Fibroblast of lung (primary cell): ENCODE results near the gene TNFSF12.

Experiments
- EZH2 ChIP-seq: IDR thresholded peaks from 2 replicates; pipeline ENCODE4 v1.5.1; 2012; ENCODE audit warnings: low read length, control low read depth, mild to moderate bottlenecking; ENCODE audit errors: missing control alignments
- TF ChIP-seq, protein P1 (sequence below), 2 donors: IDR thresholded peaks in 1 of 2; conservative IDR thresholded peaks in 1 of 2; 1 replicate in 1 of 2; 2 replicates in 1 of 2; pipeline ENCODE4 v1.5.1; 2011 to 2012; ENCODE audit warnings: low read length in 2 of 2, control low read depth in 1 of 2, inconsistent platforms in 1 of 2, low read depth in 1 of 2, mild to moderate bottlenecking in 1 of 2

DNA sequence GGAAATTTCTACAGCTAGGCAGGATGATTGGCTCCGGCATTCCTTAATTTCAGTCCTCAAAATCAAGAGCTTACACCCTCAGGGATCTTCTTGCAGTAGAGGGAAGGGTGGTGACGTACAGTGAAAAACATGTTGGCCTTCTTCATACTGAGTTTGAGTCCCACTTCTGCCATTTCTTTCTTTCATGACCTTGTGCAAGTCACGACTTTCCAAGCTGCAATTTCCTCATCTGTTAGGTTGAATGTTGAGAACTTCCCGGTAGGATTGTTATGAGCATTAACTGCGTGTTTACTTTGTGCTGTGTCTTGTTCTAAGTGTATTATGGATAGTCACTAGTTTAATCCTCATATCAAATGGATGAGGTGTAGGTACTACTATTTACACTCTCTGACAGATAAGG lies 20.7 kb downstream of the TNFSF12 start:
- TF ChIP-seq, protein P1, sequence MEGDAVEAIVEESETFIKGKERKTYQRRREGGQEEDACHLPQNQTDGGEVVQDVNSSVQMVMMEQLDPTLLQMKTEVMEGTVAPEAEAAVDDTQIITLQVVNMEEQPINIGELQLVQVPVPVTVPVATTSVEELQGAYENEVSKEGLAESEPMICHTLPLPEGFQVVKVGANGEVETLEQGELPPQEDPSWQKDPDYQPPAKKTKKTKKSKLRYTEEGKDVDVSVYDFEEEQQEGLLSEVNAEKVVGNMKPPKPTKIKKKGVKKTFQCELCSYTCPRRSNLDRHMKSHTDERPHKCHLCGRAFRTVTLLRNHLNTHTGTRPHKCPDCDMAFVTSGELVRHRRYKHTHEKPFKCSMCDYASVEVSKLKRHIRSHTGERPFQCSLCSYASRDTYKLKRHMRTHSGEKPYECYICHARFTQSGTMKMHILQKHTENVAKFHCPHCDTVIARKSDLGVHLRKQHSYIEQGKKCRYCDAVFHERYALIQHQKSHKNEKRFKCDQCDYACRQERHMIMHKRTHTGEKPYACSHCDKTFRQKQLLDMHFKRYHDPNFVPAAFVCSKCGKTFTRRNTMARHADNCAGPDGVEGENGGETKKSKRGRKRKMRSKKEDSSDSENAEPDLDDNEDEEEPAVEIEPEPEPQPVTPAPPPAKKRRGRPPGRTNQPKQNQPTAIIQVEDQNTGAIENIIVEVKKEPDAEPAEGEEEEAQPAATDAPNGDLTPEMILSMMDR (conservative IDR thresholded peaks at IDR 0.05 in 1 of 2, IDR thresholded peaks at IDR 0.05 in 1 of 2; ENCODE audit: low read depth in 1 of 2, low read length in 2 of 2) = no peak
- no peak for TF ChIP-seq EZH2
